ENCODE results near the gene MTHFD2.

Gene MTHFD2

DNA sequence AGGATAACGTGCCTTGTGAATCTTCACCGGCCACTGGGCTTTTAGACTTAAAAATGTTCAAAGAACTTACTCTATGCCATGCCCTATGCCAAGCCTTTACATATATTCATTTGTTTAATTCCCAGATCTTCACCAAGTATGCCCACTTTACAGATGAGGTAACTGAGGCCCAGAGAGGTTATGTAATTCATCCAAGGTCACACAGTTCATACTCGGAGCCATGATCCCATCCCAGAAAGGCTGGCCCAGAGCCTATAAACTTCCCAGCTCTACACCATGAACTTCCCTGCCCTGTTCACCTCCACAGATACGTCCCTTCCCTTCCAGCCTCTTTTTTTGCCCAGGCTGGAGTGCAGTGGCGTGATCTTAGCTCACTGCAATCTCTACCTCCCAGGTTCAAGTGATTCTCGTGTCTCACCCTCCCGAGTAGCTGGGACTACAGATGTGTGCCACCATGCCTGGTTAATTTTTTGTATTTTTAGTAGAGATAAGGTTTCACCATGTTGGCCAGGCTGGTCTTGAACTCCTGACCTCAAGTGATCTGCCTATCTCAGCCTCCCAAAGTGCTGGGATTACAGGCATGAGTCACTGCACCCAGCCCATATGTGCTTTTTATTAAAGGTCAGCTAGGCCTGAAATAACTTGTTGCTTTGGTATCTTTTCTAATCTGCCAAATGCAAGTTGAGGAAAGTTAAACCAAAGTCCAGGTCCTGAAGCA, 44.1 kb downstream of the MTHFD2 start:
- TF ChIP-seq CTCF (IDR thresholded peaks at IDR 0.05; ENCODE audit: low read depth, low read length, poor library complexity, severe bottlenecking) (no peak), EZH2phosphoT487 (IDR thresholded peaks at IDR 0.05; ENCODE audit: borderline replicate concordance, low read length) (no peak)

GRCh38 chr2:74244286-74244685, 45.9 kb downstream of the MTHFD2 start:
- H3K9me2 ChIP-seq (replicated peaks; ENCODE audit: control insufficient read depth, low read length), result no peaks in the 10 kb centered on the region
- no peak overlapping the region for H3K27ac ChIP-seq (ENCODE audit: low read depth, low read length)
- no peaks in the 10 kb centered on the region for H3K27me3 ChIP-seq (ENCODE audit: control insufficient read depth, low read length)
- no peak overlapping the region for H3K4me3 ChIP-seq (ENCODE audit: low read length)
- H3K4me2 ChIP-seq (ENCODE audit: low read length), result no peak overlapping the region
- H4K20me1 ChIP-seq (ENCODE audit: control insufficient read depth, insufficient read depth, low read depth, low read length), result no peaks in the 10 kb centered on the region
- no peaks in the 10 kb centered on the region for H3F3A ChIP-seq (ENCODE audit: control insufficient read depth, insufficient read depth)
- no peaks in the 10 kb centered on the region for H3K79me2 ChIP-seq (ENCODE audit: control insufficient read depth, low read length)
- no peaks in the 10 kb centered on the region for H3K4me1 ChIP-seq (ENCODE audit: control insufficient read depth, low read length)
- TF ChIP-seq CTCF (IDR thresholded peaks at IDR 0.05; ENCODE audit: low read depth, low read length, poor library complexity, severe bottlenecking) (no peak), EZH2phosphoT487 (IDR thresholded peaks at IDR 0.05; ENCODE audit: borderline replicate concordance, low read length) (no peak)
- no peaks in the 10 kb centered on the region for H3K9me3 ChIP-seq (ENCODE audit: control insufficient read depth, insufficient read depth, low read length)
- no peaks in the 10 kb centered on the region for H3K36me3 ChIP-seq (ENCODE audit: control insufficient read depth, low read length)

More for the DNA sequence above, 44.1 kb downstream of the MTHFD2 start:
- H3K27ac ChIP-seq (ENCODE audit: low read depth, low read length), result no peak overlapping the region
- H3K79me2 ChIP-seq (ENCODE audit: control insufficient read depth, low read length), result no peaks in the 10 kb centered on the region
- no peak overlapping the region for H3K4me2 ChIP-seq (ENCODE audit: low read length)
- no peaks in the 10 kb centered on the region for H3K9me2 ChIP-seq (replicated peaks; ENCODE audit: control insufficient read depth, low read length)
- no peaks in the 10 kb centered on the region for H3F3A ChIP-seq (ENCODE audit: control insufficient read depth, insufficient read depth)
- no peaks in the 10 kb centered on the region for H3K9me3 ChIP-seq (ENCODE audit: control insufficient read depth, insufficient read depth, low read length)
- H3K4me3 ChIP-seq (ENCODE audit: low read length), result no peak overlapping the region
- H3K36me3 ChIP-seq (ENCODE audit: control insufficient read depth, low read length), result no peaks in the 10 kb centered on the region
- H3K4me1 ChIP-seq (ENCODE audit: control insufficient read depth, low read length), result no peaks in the 10 kb centered on the region
- no peaks in the 10 kb centered on the region for H3K27me3 ChIP-seq (ENCODE audit: control insufficient read depth, low read length)
- H4K20me1 ChIP-seq (ENCODE audit: control insufficient read depth, insufficient read depth, low read depth, low read length), result no peaks in the 10 kb centered on the region

DNA sequence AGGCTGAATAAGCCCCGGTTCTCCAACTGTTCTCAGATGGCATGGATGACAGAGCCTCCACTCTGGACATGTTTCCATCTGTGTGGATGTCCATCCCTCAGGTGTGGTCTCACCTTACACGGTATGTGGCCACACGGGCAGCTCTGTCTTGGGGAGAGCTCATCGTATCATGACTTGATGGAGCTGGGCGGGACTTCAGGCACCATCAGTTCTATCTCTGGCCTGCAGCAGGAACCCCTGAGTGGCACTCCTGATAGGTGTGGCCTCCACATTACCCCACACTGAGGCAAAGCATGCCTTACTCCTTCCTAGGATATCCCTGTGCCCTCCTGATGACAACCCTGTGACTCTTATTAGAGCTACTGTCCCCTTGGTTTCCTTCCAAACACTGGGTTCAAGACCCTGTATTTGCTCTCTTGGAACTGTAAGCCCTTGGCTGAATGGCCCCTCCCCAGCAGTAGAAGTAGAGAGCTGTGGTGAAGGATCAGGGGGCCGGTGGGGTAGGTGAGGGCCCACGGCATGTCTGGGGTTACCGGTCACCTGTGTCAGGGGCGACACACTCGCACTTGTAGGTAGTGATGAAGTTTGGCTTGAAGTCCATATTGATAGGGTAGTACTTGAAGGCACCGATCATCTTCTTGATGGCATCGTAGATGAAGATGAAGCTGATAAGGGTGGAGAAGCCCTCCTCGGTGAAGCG, 48.2 kb downstream of the MTHFD2 start:
- peaks cover 6% of the 10 kb centered on the region; the same call in 1 of the 2 replicates for H3K4me1 ChIP-seq (ENCODE audit: control insufficient read depth, low read length)
- no peaks in the 10 kb centered on the region for H3K9me2 ChIP-seq (replicated peaks; ENCODE audit: control insufficient read depth, low read length)
- H4K20me1 ChIP-seq (ENCODE audit: control insufficient read depth, insufficient read depth, low read depth, low read length), result no peaks in the 10 kb centered on the region
- peaks cover 5% of the 10 kb centered on the region; the same call in 1 of the 2 replicates for H3K27me3 ChIP-seq (ENCODE audit: control insufficient read depth, low read length)
- H3K27ac ChIP-seq (ENCODE audit: low read depth, low read length), result no peak overlapping the region
- no peaks in the 10 kb centered on the region for H3K79me2 ChIP-seq (ENCODE audit: control insufficient read depth, low read length)
- TF ChIP-seq EZH2phosphoT487 (IDR thresholded peaks at IDR 0.05; ENCODE audit: borderline replicate concordance, low read length) (no peak), CTCF (IDR thresholded peaks at IDR 0.05; ENCODE audit: low read depth, low read length, poor library complexity, severe bottlenecking) (no peak)
- no peak overlapping the region for H3K4me3 ChIP-seq (ENCODE audit: low read length)
- H3K4me2 ChIP-seq (ENCODE audit: low read length), result no peak overlapping the region
- H3F3A ChIP-seq (ENCODE audit: control insufficient read depth, insufficient read depth), result no peaks in the 10 kb centered on the region
- H3K36me3 ChIP-seq (ENCODE audit: control insufficient read depth, low read length), result no peaks in the 10 kb centered on the region
- H3K9me3 ChIP-seq (ENCODE audit: control insufficient read depth, insufficient read depth, low read length), result no peaks in the 10 kb centered on the region

All from DOHH2 (cell line).